ENCODE results near the gene ZNF430.

Gene ZNF430

DNA sequence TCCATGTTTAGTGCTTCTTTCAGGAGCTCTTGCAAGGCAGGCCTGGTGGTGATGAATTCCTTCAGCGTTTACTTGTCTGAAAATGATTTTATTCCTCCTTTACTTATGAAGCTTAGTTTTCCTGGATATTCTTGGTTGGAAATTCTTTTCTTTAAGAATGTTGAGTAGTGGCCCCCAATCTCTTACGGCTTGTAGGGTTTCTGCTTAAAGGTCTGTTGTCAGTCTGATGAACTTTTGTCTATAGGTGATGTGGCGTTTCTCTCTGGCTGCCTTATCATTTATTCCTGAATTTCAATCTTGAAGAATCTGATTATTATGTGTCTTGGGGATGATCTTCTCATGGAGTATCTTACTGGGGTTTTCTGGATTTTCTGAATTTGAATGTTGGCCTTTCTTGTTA lies 26.0 kb downstream of the ZNF430 start:
- H2BK12ac ChIP-seq (ENCODE audit: low read length), result no peak overlapping the region
- H2AK5ac ChIP-seq (ENCODE audit: low read depth, low read length), result no peak overlapping the region
- H3K27ac ChIP-seq (replicated peaks; ENCODE audit: low read length), result no peak overlapping the region

DNA sequence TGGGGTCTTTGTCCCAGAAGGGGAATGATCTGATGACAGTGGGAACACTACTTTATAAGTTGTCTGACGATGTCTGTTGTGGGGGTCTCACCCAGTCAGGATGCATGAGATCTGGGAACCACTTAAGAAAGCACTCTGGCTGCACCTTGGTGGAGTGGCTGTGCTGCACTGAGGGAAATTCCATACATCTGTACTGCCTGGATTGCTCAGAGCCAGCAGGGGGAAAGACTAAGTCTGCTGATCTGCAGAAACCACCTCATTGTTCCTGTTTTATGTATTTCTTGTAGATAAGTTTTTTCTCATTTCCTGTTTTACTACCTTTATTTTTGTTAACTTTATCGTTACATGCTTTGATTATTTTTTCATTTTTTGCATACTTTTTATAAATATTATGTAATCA lies 27.3 kb downstream of the ZNF430 start:
- Histone ChIP-seq H3K4me3 (ENCODE audit: low read length in 2 of 2) (no peak overlapping the region), H3K9me3 (replicated peaks in 1 of 2; ENCODE audit: control insufficient read depth in 2 of 2, insufficient read depth in 1 of 2, low read depth in 1 of 2, low read length in 2 of 2) (peaks cover 4 to 84% of the 10 kb centered on the region in 2 donors)

More for the DNA sequence above, 26.0 kb downstream of the ZNF430 start:
- H3K4ac ChIP-seq (ENCODE audit: low read length), result no peak overlapping the region
- H3K14ac ChIP-seq (ENCODE audit: low read length), result no peak overlapping the region
- H3K27me3 ChIP-seq (ENCODE audit: control insufficient read depth in 3 of 3, insufficient read depth in 3 of 3, low read depth in 1 of 3, low read length in 3 of 3), result no peaks in the 10 kb centered on the region
- H3K4me1 ChIP-seq (ENCODE audit: control insufficient read depth in 2 of 2, insufficient read depth in 1 of 2, low read depth in 1 of 2, low read length in 2 of 2), result no peaks in the 10 kb centered on the region
- H3K36me3 ChIP-seq (replicated peaks in 1 of 2; ENCODE audit: control insufficient read depth in 2 of 2, insufficient read depth in 2 of 2, low read length in 2 of 2), result peaks cover 9 to 58% of the 10 kb centered on the region in 2 donors
- WGBS, 2 donors (ENCODE audit: extremely low coverage in 2 of 2, insufficient read length in 2 of 2, insufficient replicate concordance in 1 of 2), result no CpG with 5 or more reads among the region's 3 CpGs
- peaks cover 4 to 85% of the 10 kb centered on the region in 2 donors for H3K9me3 ChIP-seq (replicated peaks in 1 of 2; ENCODE audit: control insufficient read depth in 2 of 2, insufficient read depth in 1 of 2, low read depth in 1 of 2, low read length in 2 of 2)
- H3K4me2 ChIP-seq (ENCODE audit: insufficient read depth, low read length, poor library complexity, severe bottlenecking), result no peak overlapping the region
- no peak overlapping the region for H3K18ac ChIP-seq (ENCODE audit: low read length)
- DNase-seq (ENCODE audit: low spot score), result no peak
- H3K4me3 ChIP-seq (ENCODE audit: low read length in 2 of 2), result no peak overlapping the region
- H2BK120ac ChIP-seq (ENCODE audit: low read depth, low read length), result no peak overlapping the region
- no peak overlapping the region for H4K91ac ChIP-seq (ENCODE audit: low read depth, low read length, poor library complexity)
- H2BK15ac ChIP-seq (ENCODE audit: low read length), result no peak overlapping the region
- H2BK5ac ChIP-seq (ENCODE audit: low read length), result no peak overlapping the region
- no peak overlapping the region for H3K9ac ChIP-seq (ENCODE audit: low read depth, low read length, poor library complexity)
- no peak overlapping the region for H4K8ac ChIP-seq (ENCODE audit: low read depth, low read length)
- H3K79me1 ChIP-seq (ENCODE audit: low read depth, low read length), result peaks cover 3% of the 10 kb centered on the region
- no peak overlapping the region for H2AFZ ChIP-seq (ENCODE audit: low read length)
- no peak overlapping the region for H3K23ac ChIP-seq (ENCODE audit: low read depth, low read length, poor library complexity)

GRCh38 chr19:21052902-21053301 lies 32.4 kb downstream of the ZNF430 start:
- H3K4me2 ChIP-seq (ENCODE audit: insufficient read depth, low read length, poor library complexity, severe bottlenecking), result no peak overlapping the region
- H4K8ac ChIP-seq (ENCODE audit: low read depth, low read length), result no peak overlapping the region
- no peak overlapping the region for H2BK12ac ChIP-seq (ENCODE audit: low read length)
- no peak overlapping the region for H2BK5ac ChIP-seq (ENCODE audit: low read length)
- no peak overlapping the region for H3K18ac ChIP-seq (ENCODE audit: low read length)
- H2AFZ ChIP-seq (ENCODE audit: low read length), result no peak overlapping the region
- no peak overlapping the region for H3K4ac ChIP-seq (ENCODE audit: low read length)
- no peak overlapping the region for H3K23ac ChIP-seq (ENCODE audit: low read depth, low read length, poor library complexity)
- H3K27me3 ChIP-seq (ENCODE audit: control insufficient read depth in 3 of 3, insufficient read depth in 3 of 3, low read depth in 1 of 3, low read length in 3 of 3), result no peaks in the 10 kb centered on the region
- no peak overlapping the region for H3K27ac ChIP-seq (replicated peaks; ENCODE audit: low read length)
- peaks cover 13 to 75% of the 10 kb centered on the region in 2 donors for H3K36me3 ChIP-seq (replicated peaks in 1 of 2; ENCODE audit: control insufficient read depth in 2 of 2, insufficient read depth in 2 of 2, low read length in 2 of 2)
- H4K91ac ChIP-seq (ENCODE audit: low read depth, low read length, poor library complexity), result no peak overlapping the region
- H3K9ac ChIP-seq (ENCODE audit: low read depth, low read length, poor library complexity), result no peak overlapping the region
- DNase-seq (ENCODE audit: low spot score), result no peak
- WGBS, 2 donors (ENCODE audit: extremely low coverage in 2 of 2, insufficient read length in 2 of 2, insufficient replicate concordance in 1 of 2), result no CpG with 5 or more reads among the region's 5 CpGs
- H3K79me1 ChIP-seq (ENCODE audit: low read depth, low read length), result no peaks in the 10 kb centered on the region
- H3K9me3 ChIP-seq (replicated peaks in 1 of 2; ENCODE audit: control insufficient read depth in 2 of 2, insufficient read depth in 1 of 2, low read depth in 1 of 2, low read length in 2 of 2), result peaks cover 4 to 82% of the 10 kb centered on the region in 2 donors
- no peak overlapping the region for H3K4me3 ChIP-seq (ENCODE audit: low read length in 2 of 2)
- H2AK5ac ChIP-seq (ENCODE audit: low read depth, low read length), result no peak overlapping the region
- H3K14ac ChIP-seq (ENCODE audit: low read length), result no peak overlapping the region
- no peak overlapping the region for H2BK120ac ChIP-seq (ENCODE audit: low read depth, low read length)
- no peaks in the 10 kb centered on the region for H3K4me1 ChIP-seq (ENCODE audit: control insufficient read depth in 2 of 2, insufficient read depth in 1 of 2, low read depth in 1 of 2, low read length in 2 of 2)
- H2BK15ac ChIP-seq (ENCODE audit: low read length), result no peak overlapping the region

More for the DNA sequence above, 27.3 kb downstream of the ZNF430 start:
- Histone ChIP-seq H2BK12ac (ENCODE audit: low read length) (no peak overlapping the region), H2BK15ac (ENCODE audit: low read length) (no peak overlapping the region), H3K4me1 (ENCODE audit: control insufficient read depth in 2 of 2, insufficient read depth in 1 of 2, low read depth in 1 of 2, low read length in 2 of 2) (no peaks in the 10 kb centered on the region), H3K9ac (ENCODE audit: low read depth, low read length, poor library complexity) (no peak overlapping the region), H2BK5ac (ENCODE audit: low read length) (no peak overlapping the region), H3K14ac (ENCODE audit: low read length) (no peak overlapping the region), H4K91ac (ENCODE audit: low read depth, low read length, poor library complexity) (no peak overlapping the region), H3K18ac (ENCODE audit: low read length) (no peak overlapping the region), H3K4ac (ENCODE audit: low read length) (no peak overlapping the region), H3K36me3 (replicated peaks in 1 of 2; ENCODE audit: control insufficient read depth in 2 of 2, insufficient read depth in 2 of 2, low read length in 2 of 2) (peaks cover 8 to 56% of the 10 kb centered on the region in 2 donors), H3K27ac (replicated peaks; ENCODE audit: low read length) (no peak overlapping the region), H3K79me1 (ENCODE audit: low read depth, low read length) (peaks cover 3% of the 10 kb centered on the region), H4K8ac (ENCODE audit: low read depth, low read length) (no peak overlapping the region), H3K23ac (ENCODE audit: low read depth, low read length, poor library complexity) (no peak overlapping the region), H3K4me2 (ENCODE audit: insufficient read depth, low read length, poor library complexity, severe bottlenecking) (no peak overlapping the region), H2BK120ac (ENCODE audit: low read depth, low read length) (no peak overlapping the region), H2AFZ (ENCODE audit: low read length) (no peak overlapping the region), H3K27me3 (ENCODE audit: control insufficient read depth in 3 of 3, insufficient read depth in 3 of 3, low read depth in 1 of 3, low read length in 3 of 3) (no peaks in the 10 kb centered on the region), H2AK5ac (ENCODE audit: low read depth, low read length) (no peak overlapping the region)
- no peak for DNase-seq (ENCODE audit: low spot score)
- WGBS, 2 donors (ENCODE audit: extremely low coverage in 2 of 2, insufficient read length in 2 of 2, insufficient replicate concordance in 1 of 2), result no CpG with 5 or more reads among the region's 2 CpGs

DNA sequence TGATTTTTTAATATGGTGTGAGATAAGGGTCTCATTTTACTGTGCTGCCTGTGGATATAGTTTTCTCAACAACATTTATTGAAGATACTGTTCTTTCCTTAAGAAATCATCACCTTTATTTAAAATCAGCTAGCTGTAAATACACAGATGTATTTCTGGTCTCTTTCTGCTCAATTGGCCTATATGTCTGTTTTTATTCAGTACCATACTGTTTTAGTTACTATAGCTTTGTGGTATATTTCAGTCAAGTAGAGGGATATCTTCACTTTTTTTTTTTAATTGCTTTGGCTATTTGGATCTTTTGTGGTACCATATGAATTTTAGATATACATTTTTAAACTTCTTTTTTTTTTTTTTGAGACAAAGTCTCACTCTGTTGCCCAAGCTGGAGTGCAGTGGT lies 44.9 kb downstream of the ZNF430 start:
- Histone ChIP-seq H4K8ac (ENCODE audit: low read depth, low read length) (no peak overlapping the region), H3K79me1 (ENCODE audit: low read depth, low read length) (no peaks in the 10 kb centered on the region), H2BK5ac (ENCODE audit: low read length) (no peak overlapping the region), H3K9ac (ENCODE audit: low read depth, low read length, poor library complexity) (no peak overlapping the region), H3K23ac (ENCODE audit: low read depth, low read length, poor library complexity) (no peak overlapping the region), H2BK120ac (ENCODE audit: low read depth, low read length) (no peak overlapping the region), H2AFZ (ENCODE audit: low read length) (no peak overlapping the region), H3K14ac (ENCODE audit: low read length) (no peak overlapping the region), H3K27me3 (ENCODE audit: control insufficient read depth in 3 of 3, insufficient read depth in 3 of 3, low read depth in 1 of 3, low read length in 3 of 3) (no peaks in the 10 kb centered on the region), H3K4me2 (ENCODE audit: insufficient read depth, low read length, poor library complexity, severe bottlenecking) (no peak overlapping the region), H4K91ac (ENCODE audit: low read depth, low read length, poor library complexity) (no peak overlapping the region), H2BK12ac (ENCODE audit: low read length) (no peak overlapping the region), H3K9me3 (replicated peaks in 1 of 2; ENCODE audit: control insufficient read depth in 2 of 2, insufficient read depth in 1 of 2, low read depth in 1 of 2, low read length in 2 of 2) (peaks cover 1 to 20% of the 10 kb centered on the region in 2 donors), H3K4me3 (ENCODE audit: low read length in 2 of 2) (no peak overlapping the region), H3K4ac (ENCODE audit: low read length) (no peak overlapping the region), H3K27ac (replicated peaks; ENCODE audit: low read length) (no peak overlapping the region), H3K36me3 (replicated peaks in 1 of 2; ENCODE audit: control insufficient read depth in 2 of 2, insufficient read depth in 2 of 2, low read length in 2 of 2) (peaks cover 0 to 55% of the 10 kb centered on the region in 2 donors), H3K4me1 (ENCODE audit: control insufficient read depth in 2 of 2, insufficient read depth in 1 of 2, low read depth in 1 of 2, low read length in 2 of 2) (no peaks in the 10 kb centered on the region), H2BK15ac (ENCODE audit: low read length) (no peak overlapping the region), H2AK5ac (ENCODE audit: low read depth, low read length) (no peak overlapping the region), H3K18ac (ENCODE audit: low read length) (no peak overlapping the region)
- DNase-seq (ENCODE audit: low spot score), result no peak
